ENCODE measurements around the gene DEFB119.
"Not testable (repeated sequence)": the region's sequence is repeated elsewhere in the genome, so short reads cannot be mapped to it uniquely, and the experiment has no call there.

DEFB119 gene

GRCh38 chr20:31390490-31390889, at the start of gene DEFB119:
Gene DEFB119 (minus strand): TSS chr20:31390590. CDS start chr20:31390483, 107 bp downstream.
- Histone ChIP-seq H3K27me3 (ENCODE audit: control insufficient read depth in 1 of 2, insufficient read depth in 2 of 2, low read length in 2 of 2) (no peaks in the 10 kb centered on the region), H3K9me3 (ENCODE audit: low read length) (no peaks in the 10 kb centered on the region), H3K9ac (ENCODE audit: low read length) (no peak within 1 kb of the TSS), H3K27ac (ENCODE audit: low read depth, low read length) (no peak within 1 kb of the TSS), H3K4me3 (ENCODE audit: low read depth in 1 of 2, low read length in 2 of 2) (no peak within 1 kb of the TSS), H3K36me3 (ENCODE audit: insufficient read depth, low read length) (no peaks in the 10 kb centered on the region), H3K4me1 (ENCODE audit: insufficient read depth, low read length) (no peaks in the 10 kb centered on the region)

- Histone ChIP-seq H3K27ac (ENCODE audit: low read depth, low read length) (no peak overlapping the region), H3K36me3 (ENCODE audit: insufficient read depth, low read length) (no peaks in the 10 kb centered on the region), H3K4me1 (ENCODE audit: insufficient read depth, low read length) (no peaks in the 10 kb centered on the region), H3K27me3 (ENCODE audit: control insufficient read depth in 1 of 2, insufficient read depth in 2 of 2, low read length in 2 of 2) (no peaks in the 10 kb centered on the region), H3K9ac (ENCODE audit: low read length) (no peak overlapping the region), H3K4me3 (ENCODE audit: low read depth in 1 of 2, low read length in 2 of 2) (no peak overlapping the region), H3K9me3 (ENCODE audit: low read length) (no peaks in the 10 kb centered on the region)
These were observed 40.3 kb upstream of the DEFB119 start for GRCh38 chr20:31430568-31431115.

- H3K36me3 ChIP-seq (ENCODE audit: insufficient read depth, low read length); H3K27me3 ChIP-seq (ENCODE audit: control insufficient read depth in 1 of 2, insufficient read depth in 2 of 2, low read length in 2 of 2); H3K4me3 ChIP-seq (ENCODE audit: low read depth in 1 of 2, low read length in 2 of 2); H3K27ac ChIP-seq (ENCODE audit: low read depth, low read length); H3K9ac ChIP-seq (ENCODE audit: low read length); H3K9me3 ChIP-seq (ENCODE audit: low read length); H3K4me1 ChIP-seq (ENCODE audit: insufficient read depth, low read length): not testable (repeated sequence)
These were observed 37.2 kb upstream of the DEFB119 start for GRCh38 chr20:31427576-31427975.

- H3K27me3 ChIP-seq (ENCODE audit: control insufficient read depth in 1 of 2, insufficient read depth in 2 of 2, low read length in 2 of 2); H3K36me3 ChIP-seq (ENCODE audit: insufficient read depth, low read length); H3K4me1 ChIP-seq (ENCODE audit: insufficient read depth, low read length); H3K4me3 ChIP-seq (ENCODE audit: low read depth in 1 of 2, low read length in 2 of 2); H3K9ac ChIP-seq (ENCODE audit: low read length); H3K9me3 ChIP-seq (ENCODE audit: low read length); H3K27ac ChIP-seq (ENCODE audit: low read depth, low read length): not testable (repeated sequence)
These were observed 36.6 kb upstream of the DEFB119 start for GRCh38 chr20:31426891-31427551.

GRCh38 chr20:31425797-31426196, 35.4 kb upstream of the DEFB119 start:
- no peak overlapping the region for H3K27ac ChIP-seq (ENCODE audit: low read depth, low read length)
- no peaks in the 10 kb centered on the region for H3K27me3 ChIP-seq (ENCODE audit: control insufficient read depth in 1 of 2, insufficient read depth in 2 of 2, low read length in 2 of 2)
- H3K9ac ChIP-seq (ENCODE audit: low read length), result no peak overlapping the region
- H3K4me3 ChIP-seq (ENCODE audit: low read depth in 1 of 2, low read length in 2 of 2), result no peak overlapping the region
- no peaks in the 10 kb centered on the region for H3K4me1 ChIP-seq (ENCODE audit: insufficient read depth, low read length)
- H3K9me3 ChIP-seq (ENCODE audit: low read length), result no peaks in the 10 kb centered on the region
- H3K36me3 ChIP-seq (ENCODE audit: insufficient read depth, low read length), result no peaks in the 10 kb centered on the region

GRCh38 chr20:31418307-31418706, 27.9 kb upstream of the DEFB119 start:
- Histone ChIP-seq H3K36me3 (ENCODE audit: insufficient read depth, low read length) (no peaks in the 10 kb centered on the region), H3K27ac (ENCODE audit: low read depth, low read length) (no peak overlapping the region), H3K4me1 (ENCODE audit: insufficient read depth, low read length) (no peaks in the 10 kb centered on the region), H3K4me3 (ENCODE audit: low read depth in 1 of 2, low read length in 2 of 2) (no peak overlapping the region), H3K9ac (ENCODE audit: low read length) (no peak overlapping the region), H3K27me3 (ENCODE audit: control insufficient read depth in 1 of 2, insufficient read depth in 2 of 2, low read length in 2 of 2) (no peaks in the 10 kb centered on the region), H3K9me3 (ENCODE audit: low read length) (no peaks in the 10 kb centered on the region)

- no peak overlapping the region for H3K27ac ChIP-seq (ENCODE audit: low read depth, low read length)
- H3K9me3 ChIP-seq (ENCODE audit: low read length), result no peaks in the 10 kb centered on the region
- H3K27me3 ChIP-seq (ENCODE audit: control insufficient read depth in 1 of 2, insufficient read depth in 2 of 2, low read length in 2 of 2), result no peaks in the 10 kb centered on the region
- no peak overlapping the region for H3K9ac ChIP-seq (ENCODE audit: low read length)
- no peaks in the 10 kb centered on the region for H3K36me3 ChIP-seq (ENCODE audit: insufficient read depth, low read length)
- H3K4me3 ChIP-seq (ENCODE audit: low read depth in 1 of 2, low read length in 2 of 2), result no peak overlapping the region
- no peaks in the 10 kb centered on the region for H3K4me1 ChIP-seq (ENCODE audit: insufficient read depth, low read length)
These were observed 25.3 kb upstream of the DEFB119 start for GRCh38 chr20:31415653-31416052.

- Histone ChIP-seq H3K36me3 (ENCODE audit: insufficient read depth, low read length) (no peaks in the 10 kb centered on the region), H3K9ac (ENCODE audit: low read length) (no peak overlapping the region), H3K27me3 (ENCODE audit: control insufficient read depth in 1 of 2, insufficient read depth in 2 of 2, low read length in 2 of 2) (no peaks in the 10 kb centered on the region), H3K27ac (ENCODE audit: low read depth, low read length) (no peak overlapping the region), H3K4me3 (ENCODE audit: low read depth in 1 of 2, low read length in 2 of 2) (no peak overlapping the region), H3K9me3 (ENCODE audit: low read length) (no peaks in the 10 kb centered on the region), H3K4me1 (ENCODE audit: insufficient read depth, low read length) (no peaks in the 10 kb centered on the region)
These were observed 24.0 kb upstream of the DEFB119 start for GRCh38 chr20:31414381-31414780.

- Histone ChIP-seq H3K36me3 (ENCODE audit: insufficient read depth, low read length) (no peaks in the 10 kb centered on the region), H3K27me3 (ENCODE audit: control insufficient read depth in 1 of 2, insufficient read depth in 2 of 2, low read length in 2 of 2) (no peaks in the 10 kb centered on the region), H3K4me1 (ENCODE audit: insufficient read depth, low read length) (no peaks in the 10 kb centered on the region), H3K27ac (ENCODE audit: low read depth, low read length) (no peak overlapping the region), H3K9me3 (ENCODE audit: low read length) (no peaks in the 10 kb centered on the region), H3K9ac (ENCODE audit: low read length) (no peak overlapping the region), H3K4me3 (ENCODE audit: low read depth in 1 of 2, low read length in 2 of 2) (no peak overlapping the region)
These were observed 19.6 kb upstream of the DEFB119 start for GRCh38 chr20:31410011-31410410.

GRCh38 chr20:31406115-31406514, 15.7 kb upstream of the DEFB119 start, which contains the start of gene DEFB121:
Gene DEFB121 (minus strand): TSS chr20:31406215. CDS start chr20:31406152, 63 bp downstream.
- Histone ChIP-seq H3K27ac (ENCODE audit: low read depth, low read length) (no peak within 1 kb of the TSS), H3K27me3 (ENCODE audit: control insufficient read depth in 1 of 2, insufficient read depth in 2 of 2, low read length in 2 of 2) (no peaks in the 10 kb centered on the region), H3K9me3 (ENCODE audit: low read length) (no peaks in the 10 kb centered on the region), H3K4me3 (ENCODE audit: low read depth in 1 of 2, low read length in 2 of 2) (no peak within 1 kb of the TSS), H3K4me1 (ENCODE audit: insufficient read depth, low read length) (no peaks in the 10 kb centered on the region), H3K36me3 (ENCODE audit: insufficient read depth, low read length) (no peaks in the 10 kb centered on the region), H3K9ac (ENCODE audit: low read length) (no peak within 1 kb of the TSS)

GRCh38 chr20:31403886-31404285, 13.5 kb upstream of the DEFB119 start:
- no peak overlapping the region for H3K27ac ChIP-seq (ENCODE audit: low read depth, low read length)
- H3K9ac ChIP-seq (ENCODE audit: low read length), result no peak overlapping the region
- no peaks in the 10 kb centered on the region for H3K27me3 ChIP-seq (ENCODE audit: control insufficient read depth in 1 of 2, insufficient read depth in 2 of 2, low read length in 2 of 2)
- H3K4me1 ChIP-seq (ENCODE audit: insufficient read depth, low read length), result no peaks in the 10 kb centered on the region
- no peaks in the 10 kb centered on the region for H3K36me3 ChIP-seq (ENCODE audit: insufficient read depth, low read length)
- no peaks in the 10 kb centered on the region for H3K9me3 ChIP-seq (ENCODE audit: low read length)
- H3K4me3 ChIP-seq (ENCODE audit: low read depth in 1 of 2, low read length in 2 of 2), result no peak overlapping the region

GRCh38 chr20:31394900-31395299, 4.5 kb upstream of the DEFB119 start:
- H3K36me3 ChIP-seq (ENCODE audit: insufficient read depth, low read length), result no peaks in the 10 kb centered on the region
- no peak overlapping the region for H3K4me3 ChIP-seq (ENCODE audit: low read depth in 1 of 2, low read length in 2 of 2)
- H3K9me3 ChIP-seq (ENCODE audit: low read length), result no peaks in the 10 kb centered on the region
- H3K27ac ChIP-seq (ENCODE audit: low read depth, low read length), result no peak overlapping the region
- no peak overlapping the region for H3K9ac ChIP-seq (ENCODE audit: low read length)
- H3K4me1 ChIP-seq (ENCODE audit: insufficient read depth, low read length), result no peaks in the 10 kb centered on the region
- no peaks in the 10 kb centered on the region for H3K27me3 ChIP-seq (ENCODE audit: control insufficient read depth in 1 of 2, insufficient read depth in 2 of 2, low read length in 2 of 2)
